ENCODE results near the gene LDHD. TPM values are rescaled to one million over a fixed set of nuclear protein-coding genes. Genes with fewer than 3 reads are reported as not detected.
A peak's percentile ranks its signal among the peaks of the same experiment; 100 is the strongest.

The LDHD gene
- total RNA-seq (2.3 TPM), polyA plus RNA-seq (ENCODE audit: insufficient read depth in 1 of 8, insufficient read length in 8 of 8, low replicate concordance in 1 of 8) (1 to 10 TPM; 1.6 to 3.8 (median 2.4) TPM)
- long read RNA-seq, donor 1, partial matches to known transcripts, result 0 of 1 reads
- long read RNA-seq, donor 1, other reads (novel, unspliced or antisense), result 0 of 1 reads
- long read RNA-seq, donor 2, result 0 reads
- long read RNA-seq, donor 3, partial matches to known transcripts, result 0 of 2 reads
- long read RNA-seq, donor 3, other reads (novel, unspliced or antisense), result 0 of 2 reads
- long read RNA-seq, donor 4, result 0 reads
- long read RNA-seq, donor 5, partial matches to known transcripts, result 0 of 1 reads
- long read RNA-seq, donor 5, other reads (novel, unspliced or antisense), result 0 of 1 reads
- long read RNA-seq, donor 6, result 0 reads
- long read RNA-seq, donor 7, result 0 reads
- long read RNA-seq, donor 8, result 0 reads
- long read RNA-seq, donor 9, result 0 reads
- long read RNA-seq, donor 10, result 0 reads
- long read RNA-seq, donor 11, partial matches to known transcripts, result 0 of 1 reads
- long read RNA-seq, donor 11, other reads (novel, unspliced or antisense), result 0 of 1 reads

DNA sequence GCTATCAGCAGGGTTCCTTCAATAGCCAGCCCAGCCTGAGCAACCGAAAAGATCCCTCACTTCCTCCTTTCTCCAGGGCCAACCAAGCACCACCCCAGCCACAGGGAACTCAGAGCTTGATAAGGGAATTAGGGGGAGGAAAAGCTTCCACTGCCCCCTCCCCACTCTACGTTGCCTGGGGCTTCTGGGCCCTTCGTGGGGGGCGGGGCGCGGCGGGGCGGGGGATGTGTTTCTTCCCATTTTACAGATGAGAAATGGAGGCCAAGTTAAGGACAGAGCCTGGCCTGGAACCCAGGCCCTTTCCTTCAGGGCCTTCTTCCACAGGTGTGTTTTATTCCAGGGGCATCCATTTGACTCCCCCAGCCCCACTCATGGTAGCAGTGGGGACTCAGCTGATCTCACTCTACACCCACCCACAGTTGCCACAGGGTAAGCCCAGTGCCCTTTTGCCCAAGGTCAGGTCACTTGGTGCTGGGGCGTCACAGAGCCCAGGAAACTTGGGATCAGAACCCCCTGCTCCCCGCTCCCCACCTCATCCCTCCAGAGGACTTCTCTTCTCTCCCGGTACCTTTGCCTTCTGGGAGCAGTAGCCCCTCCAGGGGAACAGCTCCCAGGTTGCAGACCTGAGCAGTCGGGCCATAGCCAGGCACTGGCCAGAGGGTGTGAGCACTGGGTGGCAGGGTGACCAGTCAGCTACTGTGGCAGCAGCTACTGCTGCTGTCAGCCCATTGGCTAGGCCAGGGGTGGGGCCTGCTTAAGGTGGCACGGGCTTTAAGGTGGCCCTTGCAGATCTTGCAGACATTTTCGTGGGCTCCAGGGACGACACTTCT is at the start of gene LDHD:
Gene LDHD (minus strand): TSS at position 700 of the 830 bp plus-strand sequence. CDS start 60 bp downstream, at position 640.
- H3K27me3 ChIP-seq (ENCODE audit: control insufficient read depth, insufficient read depth, low read length), result no peaks in the 10 kb centered on the region
- no peaks in the 10 kb centered on the region for H3K9me3 ChIP-seq (replicated peaks; ENCODE audit: control insufficient read depth, low read depth, low read length)
- DNase-seq, result peak; percentile 63
- peak within 1 kb of the TSS; percentile 23 for H3K4me3 ChIP-seq (ENCODE audit: low read length)
- H3K4me1 ChIP-seq (ENCODE audit: control insufficient read depth, insufficient read depth, low read length), result peaks cover 33% of the 10 kb centered on the region
- H3K27ac ChIP-seq (ENCODE audit: low read length), result no peak within 1 kb of the TSS
- H3K36me3 ChIP-seq (ENCODE audit: control insufficient read depth, insufficient read depth, low read length), result no peaks in the 10 kb centered on the region
- 27% methylated on average over 3 of the region's 15 CpGs for WGBS (ENCODE audit: insufficient coverage)

- H3K4me3 ChIP-seq (ENCODE audit: low read length), result no peak overlapping the region
- DNase-seq, result no peak
- H3K9me3 ChIP-seq (replicated peaks; ENCODE audit: control insufficient read depth, low read depth, low read length), result peaks cover 2% of the 10 kb centered on the region
- no peak overlapping the region for H3K27ac ChIP-seq (ENCODE audit: low read length)
- H3K4me1 ChIP-seq (ENCODE audit: control insufficient read depth, insufficient read depth, low read length), result no peaks in the 10 kb centered on the region
- H3K27me3 ChIP-seq (ENCODE audit: control insufficient read depth, insufficient read depth, low read length), result no peaks in the 10 kb centered on the region
- peaks cover 27% of the 10 kb centered on the region for H3K36me3 ChIP-seq (ENCODE audit: control insufficient read depth, insufficient read depth, low read length)
- WGBS (ENCODE audit: insufficient coverage), result no CpG with 5 or more reads among the region's 1 CpG
Observed at GRCh38 chr16:75160386-75160785, 43.8 kb upstream of the LDHD start.

- Histone ChIP-seq H3K27ac (ENCODE audit: low read length) (no peak overlapping the region), H3K4me3 (ENCODE audit: low read length) (no peak overlapping the region), H3K27me3 (ENCODE audit: control insufficient read depth, insufficient read depth, low read length) (no peaks in the 10 kb centered on the region), H3K4me1 (ENCODE audit: control insufficient read depth, insufficient read depth, low read length) (no peaks in the 10 kb centered on the region), H3K9me3 (replicated peaks; ENCODE audit: control insufficient read depth, low read depth, low read length) (peaks cover 19% of the 10 kb centered on the region), H3K36me3 (ENCODE audit: control insufficient read depth, insufficient read depth, low read length) (peaks cover 19% of the 10 kb centered on the region)
- no peak for DNase-seq
Observed at GRCh38 chr16:75152635-75153034, 36.1 kb upstream of the LDHD start.

- no CpG with 5 or more reads among the region's 2 CpGs for WGBS (ENCODE audit: insufficient coverage)
Observed at GRCh38 chr16:75151798-75152197, 35.2 kb upstream of the LDHD start.

DNA sequence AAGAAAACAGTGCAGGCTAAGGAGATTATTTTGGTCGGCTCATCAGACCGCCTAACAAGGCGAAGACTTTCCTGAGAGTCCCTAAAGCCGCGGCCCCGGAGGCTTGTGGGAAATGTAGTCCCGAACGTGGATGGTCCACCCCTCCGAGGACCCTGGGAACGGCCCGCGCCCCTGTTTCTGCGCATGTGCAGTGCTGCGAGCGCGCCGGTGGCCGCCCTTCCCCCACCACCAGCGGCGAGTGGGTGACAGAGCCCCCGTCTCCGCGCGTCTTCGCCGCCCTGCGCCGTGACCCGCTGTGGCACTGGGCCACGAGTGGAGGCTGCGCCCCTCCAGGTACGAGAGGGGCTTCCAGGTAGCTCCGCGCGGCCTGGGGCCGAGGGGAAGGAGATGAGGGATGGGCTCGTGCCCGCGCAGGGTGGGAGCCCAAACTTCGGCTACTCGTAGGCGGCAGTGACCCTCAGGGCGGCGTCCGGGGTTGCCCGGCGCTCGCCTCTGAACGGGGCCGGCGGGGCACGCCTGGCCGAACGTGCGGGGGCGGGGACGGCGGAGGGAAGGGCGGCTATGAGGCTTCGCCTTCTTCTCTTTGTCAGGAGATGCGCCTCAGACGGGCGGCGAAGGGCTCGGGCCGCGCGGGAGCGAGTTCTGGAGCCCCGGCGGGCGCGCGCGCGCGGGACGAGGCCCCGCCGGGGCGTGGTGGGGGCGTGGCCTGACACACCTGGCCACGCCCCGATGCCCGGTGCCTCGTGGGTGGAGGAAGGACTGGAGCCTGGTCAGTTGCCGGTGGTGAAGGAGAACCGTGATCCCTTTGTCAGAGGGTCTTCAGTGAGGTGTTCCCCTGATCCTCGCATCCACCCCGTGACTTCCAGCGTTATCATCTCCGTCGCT is 32.0 kb upstream of the LDHD start, which contains the start of gene ZFP1:
Gene ZFP1 (plus strand): TSS at position 214 of the 885 bp plus-strand sequence. CDS start 4,428 bp downstream, outside the sequence.
- Histone ChIP-seq H3K27ac (ENCODE audit: low read length) (peak within 1 kb of the TSS; percentile 97), H3K27me3 (ENCODE audit: control insufficient read depth, insufficient read depth, low read length) (no peaks in the 10 kb centered on the region), H3K4me3 (ENCODE audit: low read length) (peak within 1 kb of the TSS; percentile 99), H3K4me1 (ENCODE audit: control insufficient read depth, insufficient read depth, low read length) (no peaks in the 10 kb centered on the region), H3K36me3 (ENCODE audit: control insufficient read depth, insufficient read depth, low read length) (peaks cover 7% of the 10 kb centered on the region), H3K9me3 (replicated peaks; ENCODE audit: control insufficient read depth, low read depth, low read length) (peaks cover 17% of the 10 kb centered on the region)
- under 1% methylated on average over 56 of the region's 93 CpGs for WGBS (ENCODE audit: insufficient coverage)
- DNase-seq, result peak; percentile 97

More at GRCh38 chr16:75151798-75152197, 35.2 kb upstream of the LDHD start:
- Histone ChIP-seq H3K36me3 (ENCODE audit: control insufficient read depth, insufficient read depth, low read length) (peaks cover 16% of the 10 kb centered on the region), H3K4me3 (ENCODE audit: low read length) (no peak overlapping the region), H3K4me1 (ENCODE audit: control insufficient read depth, insufficient read depth, low read length) (no peaks in the 10 kb centered on the region), H3K27ac (ENCODE audit: low read length) (no peak overlapping the region), H3K27me3 (ENCODE audit: control insufficient read depth, insufficient read depth, low read length) (no peaks in the 10 kb centered on the region), H3K9me3 (replicated peaks; ENCODE audit: control insufficient read depth, low read depth, low read length) (peaks cover 19% of the 10 kb centered on the region)
- DNase-seq, result no peak

DNA sequence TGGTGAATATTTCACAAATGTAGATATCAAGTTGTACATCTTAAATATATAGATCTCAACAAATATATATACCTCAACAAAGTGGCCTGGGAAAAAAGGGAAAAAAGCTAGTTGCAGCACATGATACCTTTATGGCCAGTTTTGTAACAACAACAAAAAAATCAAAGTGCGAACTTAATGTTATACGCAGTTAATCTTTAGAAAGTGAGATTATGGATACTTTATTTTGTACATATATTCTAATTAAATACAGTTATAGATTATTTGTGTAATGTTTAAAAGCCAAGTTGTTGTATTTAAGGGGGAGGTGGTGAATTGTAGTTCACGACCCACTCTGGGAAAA is 31.4 kb upstream of the LDHD start:
- no peak for DNase-seq
- H3K4me3 ChIP-seq (ENCODE audit: low read length), result no peak overlapping the region
- peaks cover 6% of the 10 kb centered on the region for H3K36me3 ChIP-seq (ENCODE audit: control insufficient read depth, insufficient read depth, low read length)
- H3K9me3 ChIP-seq (replicated peaks; ENCODE audit: control insufficient read depth, low read depth, low read length), result peaks cover 17% of the 10 kb centered on the region
- no peak overlapping the region for H3K27ac ChIP-seq (ENCODE audit: low read length)
- WGBS (ENCODE audit: insufficient coverage), result 0% methylated on average over 1 of the region's 3 CpGs
- H3K27me3 ChIP-seq (ENCODE audit: control insufficient read depth, insufficient read depth, low read length), result no peaks in the 10 kb centered on the region
- H3K4me1 ChIP-seq (ENCODE audit: control insufficient read depth, insufficient read depth, low read length), result no peaks in the 10 kb centered on the region

GRCh38 chr16:75143941-75144340 is 27.4 kb upstream of the LDHD start:
- no peaks in the 10 kb centered on the region for H3K36me3 ChIP-seq (ENCODE audit: control insufficient read depth, insufficient read depth, low read length)
- no peaks in the 10 kb centered on the region for H3K4me1 ChIP-seq (ENCODE audit: control insufficient read depth, insufficient read depth, low read length)
- no peak overlapping the region for H3K4me3 ChIP-seq (ENCODE audit: low read length)
- DNase-seq, result no peak
- H3K27me3 ChIP-seq (ENCODE audit: control insufficient read depth, insufficient read depth, low read length), result no peaks in the 10 kb centered on the region
- no peaks in the 10 kb centered on the region for H3K9me3 ChIP-seq (replicated peaks; ENCODE audit: control insufficient read depth, low read depth, low read length)
- WGBS (ENCODE audit: insufficient coverage), result 67% methylated on average over 1 of the region's 6 CpGs
- no peak overlapping the region for H3K27ac ChIP-seq (ENCODE audit: low read length)

DNA sequence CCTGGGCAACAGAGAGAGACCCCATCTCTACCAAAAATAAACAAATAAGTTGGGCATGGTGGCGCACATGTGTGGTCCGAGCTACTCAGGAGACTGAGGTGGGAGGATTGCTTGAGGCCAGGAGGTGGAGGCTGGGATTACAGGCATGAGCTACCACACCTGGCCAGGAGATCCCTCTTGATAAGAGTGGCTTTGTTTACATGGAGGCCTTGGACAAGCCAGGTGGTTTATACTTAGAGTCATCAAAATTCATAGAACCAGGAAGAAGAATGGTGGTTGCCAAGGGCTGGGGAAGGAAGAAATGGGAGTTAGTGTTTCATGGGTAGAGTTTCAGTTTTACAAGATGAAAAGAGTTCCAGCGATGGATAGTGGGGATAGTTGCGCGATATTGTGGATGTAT is 22.9 kb upstream of the LDHD start:
- H3K36me3 ChIP-seq (ENCODE audit: control insufficient read depth, insufficient read depth, low read length), result no peaks in the 10 kb centered on the region
- WGBS (ENCODE audit: insufficient coverage), result no CpG with 5 or more reads among the region's 5 CpGs

GRCh38 chr16:75138636-75139035 is 22.1 kb upstream of the LDHD start:
- Histone ChIP-seq H3K36me3 (ENCODE audit: control insufficient read depth, insufficient read depth, low read length) (no peaks in the 10 kb centered on the region), H3K4me1 (ENCODE audit: control insufficient read depth, insufficient read depth, low read length) (no peaks in the 10 kb centered on the region), H3K9me3 (replicated peaks; ENCODE audit: control insufficient read depth, low read depth, low read length) (no peaks in the 10 kb centered on the region), H3K27me3 (ENCODE audit: control insufficient read depth, insufficient read depth, low read length) (no peaks in the 10 kb centered on the region), H3K4me3 (ENCODE audit: low read length) (no peak overlapping the region), H3K27ac (ENCODE audit: low read length) (no peak overlapping the region)
- no peak for DNase-seq
- WGBS (ENCODE audit: insufficient coverage), result 42% methylated on average over 8 of the region's 9 CpGs

More for the DNA sequence above, 22.9 kb upstream of the LDHD start:
- H3K27me3 ChIP-seq (ENCODE audit: control insufficient read depth, insufficient read depth, low read length), result no peaks in the 10 kb centered on the region
- H3K4me3 ChIP-seq (ENCODE audit: low read length), result no peak overlapping the region
- DNase-seq, result no peak
- no peaks in the 10 kb centered on the region for H3K9me3 ChIP-seq (replicated peaks; ENCODE audit: control insufficient read depth, low read depth, low read length)
- no peaks in the 10 kb centered on the region for H3K4me1 ChIP-seq (ENCODE audit: control insufficient read depth, insufficient read depth, low read length)
- H3K27ac ChIP-seq (ENCODE audit: low read length), result no peak overlapping the region
